ENCODE results near the gene RAB27B. TPM values are rescaled to one million over a fixed set of nuclear protein-coding genes. Genes with fewer than 3 reads are reported as not detected.

RAB27B gene
- total RNA-seq, 1 experiment from 2014 or later: 9.9 TPM

GRCh38 chr18:54792079-54792478 lies 36.2 kb upstream of the RAB27B start:
- no peak for DNase-seq
- Histone ChIP-seq H3K9me3 (ENCODE audit: insufficient read depth, low read depth) (no peaks in the 10 kb centered on the region), H3K4me3 (no peak overlapping the region), H3F3A (ENCODE audit: insufficient read depth, low read depth) (no peaks in the 10 kb centered on the region), H3K27ac (no peak overlapping the region), H3K4me1 (replicated peaks; ENCODE audit: insufficient read depth) (0 out of 2 replicates have a peak, but pooled peaks cover 3% of the 10 kb centered on the region), H4K20me1 (ENCODE audit: insufficient read depth) (no peaks in the 10 kb centered on the region), H3K27me3 (ENCODE audit: insufficient read depth, low read depth) (no peaks in the 10 kb centered on the region), H3K79me2 (ENCODE audit: low read depth) (no peaks in the 10 kb centered on the region), H3K4me2 (no peak overlapping the region), H3K36me3 (ENCODE audit: low read depth) (no peaks in the 10 kb centered on the region), H3K9me2 (ENCODE audit: insufficient read depth) (no peaks in the 10 kb centered on the region), H2AFZ (no peak overlapping the region)
- no peak for TF ChIP-seq EZH2 (IDR thresholded peaks at IDR 0.05; ENCODE audit: low read depth)
- TF ChIP-seq, protein P1, sequence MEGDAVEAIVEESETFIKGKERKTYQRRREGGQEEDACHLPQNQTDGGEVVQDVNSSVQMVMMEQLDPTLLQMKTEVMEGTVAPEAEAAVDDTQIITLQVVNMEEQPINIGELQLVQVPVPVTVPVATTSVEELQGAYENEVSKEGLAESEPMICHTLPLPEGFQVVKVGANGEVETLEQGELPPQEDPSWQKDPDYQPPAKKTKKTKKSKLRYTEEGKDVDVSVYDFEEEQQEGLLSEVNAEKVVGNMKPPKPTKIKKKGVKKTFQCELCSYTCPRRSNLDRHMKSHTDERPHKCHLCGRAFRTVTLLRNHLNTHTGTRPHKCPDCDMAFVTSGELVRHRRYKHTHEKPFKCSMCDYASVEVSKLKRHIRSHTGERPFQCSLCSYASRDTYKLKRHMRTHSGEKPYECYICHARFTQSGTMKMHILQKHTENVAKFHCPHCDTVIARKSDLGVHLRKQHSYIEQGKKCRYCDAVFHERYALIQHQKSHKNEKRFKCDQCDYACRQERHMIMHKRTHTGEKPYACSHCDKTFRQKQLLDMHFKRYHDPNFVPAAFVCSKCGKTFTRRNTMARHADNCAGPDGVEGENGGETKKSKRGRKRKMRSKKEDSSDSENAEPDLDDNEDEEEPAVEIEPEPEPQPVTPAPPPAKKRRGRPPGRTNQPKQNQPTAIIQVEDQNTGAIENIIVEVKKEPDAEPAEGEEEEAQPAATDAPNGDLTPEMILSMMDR (conservative IDR thresholded peaks at IDR 0.05): no peak
- no TSS peak for BruUV-seq (replicated peaks)
- CTCF ChIA-PET: no interaction called here
- POLR2A ChIA-PET (ENCODE audit: unreplicated experiment): no interaction called here
- intact Hi-C loops (cut with micrococcal nuclease; ENCODE audit: unreplicated experiment): no loop called here

DNA sequence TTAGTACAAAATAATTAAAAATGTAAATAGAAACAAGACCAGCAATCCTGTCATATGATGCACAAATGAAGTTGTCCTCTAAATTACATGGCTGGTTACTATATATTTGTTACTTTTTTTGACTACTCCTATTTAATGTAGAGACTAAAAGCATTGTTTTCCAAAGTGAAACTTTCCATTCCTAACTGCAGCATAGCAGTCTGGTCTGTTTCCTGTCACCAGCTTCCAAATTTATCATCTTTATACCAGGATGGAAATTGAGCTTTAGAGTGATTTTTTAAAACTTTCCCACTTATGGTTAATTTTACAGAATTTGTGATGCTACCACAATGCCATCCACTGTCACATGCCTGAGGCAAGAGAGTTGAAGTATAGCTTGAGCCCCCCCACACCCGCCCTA lies 33.5 kb upstream of the RAB27B start:
- Histone ChIP-seq H3K27me3 (ENCODE audit: insufficient read depth, low read depth) (no peaks in the 10 kb centered on the region), H3F3A (ENCODE audit: insufficient read depth, low read depth) (no peaks in the 10 kb centered on the region), H4K20me1 (ENCODE audit: insufficient read depth) (no peaks in the 10 kb centered on the region), H2AFZ (no peak overlapping the region), H3K4me1 (replicated peaks; ENCODE audit: insufficient read depth) (no peaks in the 10 kb centered on the region), H3K36me3 (ENCODE audit: low read depth) (no peaks in the 10 kb centered on the region), H3K79me2 (ENCODE audit: low read depth) (no peaks in the 10 kb centered on the region), H3K9me2 (ENCODE audit: insufficient read depth) (no peaks in the 10 kb centered on the region), H3K4me3 (no peak overlapping the region), H3K4me2 (no peak overlapping the region), H3K9me3 (ENCODE audit: insufficient read depth, low read depth) (no peaks in the 10 kb centered on the region), H3K27ac (no peak overlapping the region)
- no peak for TF ChIP-seq EZH2 (IDR thresholded peaks at IDR 0.05; ENCODE audit: low read depth)
- TF ChIP-seq, protein P1 (conservative IDR thresholded peaks at IDR 0.05): no peak
- no peak for DNase-seq
- POLR2A ChIA-PET (ENCODE audit: unreplicated experiment): no interaction called here
- intact Hi-C loops (cut with micrococcal nuclease; ENCODE audit: unreplicated experiment): no loop called here
- CTCF ChIA-PET: no interaction called here
- BruUV-seq (replicated peaks): no TSS peak

DNA sequence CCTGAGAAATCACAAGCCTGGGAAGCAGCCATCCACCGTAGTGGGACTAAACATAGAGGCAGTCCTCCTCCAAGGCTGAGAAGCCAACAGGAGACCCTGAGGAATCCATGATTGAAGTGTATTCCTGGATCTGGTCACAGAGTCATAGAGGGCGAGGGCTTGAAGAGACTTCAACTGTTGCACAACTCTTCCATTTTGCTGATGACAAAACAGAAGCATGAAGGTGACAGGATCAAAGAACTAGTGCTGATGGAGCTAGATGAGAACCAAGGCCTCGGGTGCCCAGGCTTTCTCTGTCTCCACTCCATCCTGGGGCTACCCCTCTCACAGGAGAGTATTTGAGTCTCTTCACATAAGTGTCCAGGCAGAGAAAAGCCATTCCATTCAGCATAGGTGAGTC lies 30.1 kb upstream of the RAB27B start:
- DNase-seq: no peak
- Histone ChIP-seq H2AFZ (no peak overlapping the region), H3K4me3 (no peak overlapping the region), H4K20me1 (ENCODE audit: insufficient read depth) (no peaks in the 10 kb centered on the region), H3K4me1 (replicated peaks; ENCODE audit: insufficient read depth) (no peaks in the 10 kb centered on the region), H3K9me3 (ENCODE audit: insufficient read depth, low read depth) (no peaks in the 10 kb centered on the region), H3K36me3 (ENCODE audit: low read depth) (no peaks in the 10 kb centered on the region), H3F3A (ENCODE audit: insufficient read depth, low read depth) (no peaks in the 10 kb centered on the region), H3K79me2 (ENCODE audit: low read depth) (no peaks in the 10 kb centered on the region), H3K27ac (no peak overlapping the region), H3K9me2 (ENCODE audit: insufficient read depth) (no peaks in the 10 kb centered on the region; the same call in 1 of the 2 replicates), H3K27me3 (ENCODE audit: insufficient read depth, low read depth) (no peaks in the 10 kb centered on the region), H3K4me2 (no peak overlapping the region)
- TF ChIP-seq, protein P1 (conservative IDR thresholded peaks at IDR 0.05): no peak
- no peak for TF ChIP-seq EZH2 (IDR thresholded peaks at IDR 0.05; ENCODE audit: low read depth)
- BruUV-seq (replicated peaks): no TSS peak
- CTCF ChIA-PET: no interaction called here
- POLR2A ChIA-PET (ENCODE audit: unreplicated experiment): no interaction called here
- intact Hi-C loops (cut with micrococcal nuclease; ENCODE audit: unreplicated experiment): no loop called here

Data from PC-9 (cell line).